Tibial artery (tissue), 4 donors: ENCODE results near the gene ADAD2.

ENCODE experiments used
- DNase-seq, 2 donors: peaks; one replicate each; pipeline ENCODE4 v3.0.0-alpha.2; 2019
- H3K27ac ChIP-seq, 2 donors: fragments of 200-600 bp; sonication (generic) in 1 of 2; 1 replicate in 1 of 2; 2 replicates in 1 of 2; pipeline ENCODE4 v1.5.1; 2018 to 2019; ENCODE audit warnings: mild to moderate bottlenecking in 1 of 2
- H3K27me3 ChIP-seq, 2 donors: fragments of 200-600 bp; sonication (generic) in 1 of 2; one replicate each; pipeline versions ENCODE4 v1.5.1 to v1.6.0; 2016 to 2019
- H3K36me3 ChIP-seq, 3 donors: fragments of 200-600 bp; sonication (generic) in 2 of 3; one replicate each; pipeline ENCODE4 v1.5.1; 2016 to 2019; ENCODE audit warnings: mild to moderate bottlenecking in 2 of 3
- H3K4me1 ChIP-seq, 4 donors: fragments of 200-600 bp; sonication (generic) in 2 of 4; 1 replicate in 3 of 4; 2 replicates in 1 of 4; pipeline ENCODE4 v1.5.1; 2016 to 2019
- H3K4me3 ChIP-seq, 2 donors: fragments of 200-600 bp; sonication (generic) in 1 of 2; 1 replicate in 1 of 2; 2 replicates in 1 of 2; pipeline ENCODE4 v1.5.1; 2018 to 2019; ENCODE audit warnings: mild to moderate bottlenecking in 2 of 2
- H3K9me3 ChIP-seq, 3 donors: fragments of 200-600 bp; sonication (generic) in 1 of 3; one replicate each; pipeline ENCODE4 v1.5.1; 2016 to 2019
- CTCF ChIP-seq, 2 experiments: fragments of 200-600 bp in 1 of 2; fragments of 450-650 bp in 1 of 2; IDR thresholded peaks; one replicate each; pipeline ENCODE4 v1.5.1; 2017 to 2019; ENCODE audit warnings: antibody characterized with exemption in 2 of 2, mild to moderate bottlenecking in 1 of 2, moderate library complexity in 1 of 2
- intact Hi-C: fragments of 100-400 bp; cut with DNase I; formaldehyde crosslinking; loops from one replicate; pipeline ENCODE4 v1.15.0; 2023; ENCODE audit warnings: low total_unique reads

The ADAD2 gene

GRCh38 chr16:84218176-84218823, 27.3 kb downstream of the ADAD2 start:
- Histone ChIP-seq H3K4me1 (no peaks in the 10 kb centered on the region), H3K27me3 (peaks cover 0 to 14% of the 10 kb centered on the region in 2 donors), H3K27ac (no peak overlapping the region), H3K36me3 (no peaks in the 10 kb centered on the region), H3K9me3 (no peaks in the 10 kb centered on the region), H3K4me3 (no peak overlapping the region)
- no peak for TF ChIP-seq CTCF (IDR thresholded peaks at IDR 0.05)
- intact Hi-C loops, result no loop called here
- DNase-seq, result no peak

GRCh38 chr16:84218956-84219355, 28.0 kb downstream of the ADAD2 start:
- intact Hi-C loops, result no loop called here
- Histone ChIP-seq H3K9me3 (no peaks in the 10 kb centered on the region), H3K36me3 (no peaks in the 10 kb centered on the region), H3K4me3 (no peak overlapping the region), H3K27me3 (peaks cover 0 to 14% of the 10 kb centered on the region in 2 donors), H3K27ac (no peak overlapping the region), H3K4me1 (no peaks in the 10 kb centered on the region)
- no peak for DNase-seq
- no peak for TF ChIP-seq CTCF (IDR thresholded peaks at IDR 0.05)

GRCh38 chr16:84220851-84221250, 29.9 kb downstream of the ADAD2 start:
- peaks cover 0 to 9% of the 10 kb centered on the region in 2 donors for H3K27me3 ChIP-seq

GRCh38 chr16:84223456-84223855, 32.5 kb downstream of the ADAD2 start:
- H3K4me3 ChIP-seq, result no peak overlapping the region
- no peaks in the 10 kb centered on the region for H3K36me3 ChIP-seq
- no peak for DNase-seq
- H3K4me1 ChIP-seq, result peaks cover 7 to 13% (median 11%) of the 10 kb centered on the region in 4 donors
- intact Hi-C loops, result no loop called here
- peaks cover 0 to 9% of the 10 kb centered on the region in 2 donors for H3K27me3 ChIP-seq
- H3K27ac ChIP-seq, result no peak overlapping the region
- H3K9me3 ChIP-seq, result no peaks in the 10 kb centered on the region
- no peak for TF ChIP-seq CTCF (IDR thresholded peaks at IDR 0.05)

More at GRCh38 chr16:84220851-84221250, 29.9 kb downstream of the ADAD2 start:
- DNase-seq, result no peak
- Histone ChIP-seq H3K27ac (no peak overlapping the region), H3K4me3 (no peak overlapping the region), H3K4me1 (no peaks in the 10 kb centered on the region), H3K9me3 (no peaks in the 10 kb centered on the region), H3K36me3 (no peaks in the 10 kb centered on the region)
- intact Hi-C loops, result no loop called here
- no peak for TF ChIP-seq CTCF (IDR thresholded peaks at IDR 0.05)

- intact Hi-C loops, result no loop called here
- DNase-seq, result no peak
- H3K36me3 ChIP-seq, result no peaks in the 10 kb centered on the region
- H3K4me3 ChIP-seq, result no peak overlapping the region
- peaks cover 0 to 6% of the 10 kb centered on the region in 2 donors for H3K27me3 ChIP-seq
- no peaks in the 10 kb centered on the region for H3K9me3 ChIP-seq
- H3K27ac ChIP-seq, result no peak overlapping the region
- peaks cover 7 to 16% (median 16%) of the 10 kb centered on the region in 4 donors for H3K4me1 ChIP-seq
- no peak for TF ChIP-seq CTCF (IDR thresholded peaks at IDR 0.05)
These were observed 33.6 kb downstream of the ADAD2 start for GRCh38 chr16:84224554-84224953.
